A673 (cell line): ENCODE results near the gene TRPM8. TPM values are rescaled to one million over a fixed set of nuclear protein-coding genes. Genes with fewer than 3 reads are reported as not detected.

ENCODE experiments used
- BruUV-seq: library from RNA; stranded (reverse); fragments of 400-500 nt; replicated peaks from 2 replicates; lab custom pipeline; 2021; lab: Mats Ljungman, UMichigan
- CTCF ChIA-PET: fragments of 300-600 bp; sonication (Branson Sonifier 250); formaldehyde crosslinking; loops from one replicate; lab custom pipeline; 2022; ENCODE audit warnings: antibody characterized with exemption; lab: Charles Lee
- POLR2A ChIA-PET: fragments of 300-600 bp; sonication (Branson Sonifier 250); formaldehyde crosslinking; loops from one replicate; lab custom pipeline; 2022; ENCODE audit warnings: antibody characterized with exemption; ENCODE audit not compliant: low non-redundant PET; lab: Charles Lee
- DNase-seq: peaks from one replicate; pipeline ENCODE4 v3.0.0-alpha.2; 2015; ENCODE audit warnings: low spot score
- H3K27ac ChIP-seq: fragments of 200-600 bp; sonication (generic); 2 replicates; pipeline ENCODE4 v1.5.1; 2016; ENCODE audit warnings: mixed run types, low read depth, mild to moderate bottlenecking, mixed read lengths, antibody characterized with exemption, low read length; ENCODE audit not compliant: poor library complexity, severe bottlenecking
- H3K27me3 ChIP-seq: fragments of 200-600 bp; sonication (generic); replicated peaks from 2 replicates; pipeline ENCODE4 v1.6.1; 2017; ENCODE audit warnings: mixed run types, low read depth, mild to moderate bottlenecking, mixed read lengths, antibody characterized with exemption, low read length; ENCODE audit not compliant: insufficient read depth, poor library complexity
- H3K36me3 ChIP-seq: fragments of 200-600 bp; sonication (generic); 2 replicates; pipeline ENCODE4 v1.6.1; 2016; ENCODE audit warnings: mixed run types, mild to moderate bottlenecking, mixed read lengths, antibody characterized with exemption, low read length; ENCODE audit not compliant: insufficient read depth, poor library complexity, severe bottlenecking
- H3K4me1 ChIP-seq: fragments of 200-600 bp; sonication (generic); 2 replicates; pipeline ENCODE4 v1.6.1; 2017; ENCODE audit warnings: mixed run types, mild to moderate bottlenecking, mixed read lengths, antibody characterized with exemption, low read length; ENCODE audit not compliant: insufficient read depth, poor library complexity, severe bottlenecking
- H3K4me3 ChIP-seq: fragments of 200-600 bp; sonication (generic); 2 replicates; pipeline ENCODE4 v1.5.1; 2016; ENCODE audit warnings: low read depth, mixed run types, mild to moderate bottlenecking, mixed read lengths, low read length; ENCODE audit not compliant: poor library complexity, severe bottlenecking
- H3K9me3 ChIP-seq: fragments of 200-600 bp; sonication (generic); 2 replicates; pipeline ENCODE4 v1.6.1; 2016; ENCODE audit warnings: mixed run types, low read depth, mild to moderate bottlenecking, mixed read lengths, antibody characterized with exemption, low read length; ENCODE audit not compliant: poor library complexity, severe bottlenecking
- CTCF ChIP-seq: fragments of 300-800, 200-600 bp; sonication (generic); conservative IDR thresholded peaks from 2 replicates; pipeline ENCODE4 v1.5.1; 2017; ENCODE audit warnings: low read depth, mild to moderate bottlenecking, antibody characterized with exemption, low read length, moderate library complexity, mixed read lengths
- EZH2 ChIP-seq: fragments of 200-600 bp; sonication (generic); IDR thresholded peaks from 2 replicates; pipeline ENCODE4 v1.6.1; 2017; ENCODE audit warnings: borderline replicate concordance, low read depth, mild to moderate bottlenecking, mixed read lengths, antibody characterized with exemption, low read length; ENCODE audit not compliant: poor library complexity, severe bottlenecking
- intact Hi-C: fragments of 100-400 bp; cut with micrococcal nuclease; formaldehyde crosslinking; loops from one replicate; pipeline ENCODE4 v1.10.0; 2022; ENCODE audit not compliant: unreplicated experiment
- total RNA-seq: library from RNA; stranded (reverse); gene quantifications from 2 replicates; pipeline ENCODE4 v1.2.3, GENCODE V29; 2021

The TRPM8 gene
- total RNA-seq, 1 experiment from 2014 or later = 8.9 TPM

DNA sequence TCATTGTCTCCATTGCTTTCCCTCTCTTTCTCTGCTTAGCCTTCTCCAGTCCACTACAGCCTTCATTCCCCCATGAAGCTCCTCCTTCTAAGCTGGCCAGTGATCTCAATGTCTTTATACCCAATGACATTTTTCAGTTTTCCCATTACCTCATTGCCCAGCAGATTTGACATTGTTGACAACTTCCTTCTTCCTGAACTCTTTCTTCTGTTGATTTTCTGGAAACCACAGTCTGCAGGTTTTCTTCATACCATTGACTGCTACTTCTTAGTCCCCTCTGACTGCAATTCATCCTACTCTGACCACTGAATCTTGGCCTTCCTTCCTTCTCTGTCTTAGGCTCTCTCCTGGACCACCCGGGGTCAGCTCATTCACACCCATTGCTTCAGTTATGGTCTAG lies 110.5 kb downstream of the TRPM8 start:
- DNase-seq = no peak
- Histone ChIP-seq H3K4me1 (peaks cover 8% of the 10 kb centered on the region), H3K27me3 (peaks cover 24% of the 10 kb centered on the region), H3K27ac (no peak overlapping the region), H3K4me3 (no peak overlapping the region), H3K9me3 (no peaks in the 10 kb centered on the region), H3K36me3 (no peaks in the 10 kb centered on the region)
- POLR2A ChIA-PET = no interaction called here
- BruUV-seq = no TSS peak
- TF ChIP-seq CTCF (no peak), EZH2 (no peak)
- CTCF ChIA-PET = no interaction called here
- intact Hi-C loops = no loop called here

DNA sequence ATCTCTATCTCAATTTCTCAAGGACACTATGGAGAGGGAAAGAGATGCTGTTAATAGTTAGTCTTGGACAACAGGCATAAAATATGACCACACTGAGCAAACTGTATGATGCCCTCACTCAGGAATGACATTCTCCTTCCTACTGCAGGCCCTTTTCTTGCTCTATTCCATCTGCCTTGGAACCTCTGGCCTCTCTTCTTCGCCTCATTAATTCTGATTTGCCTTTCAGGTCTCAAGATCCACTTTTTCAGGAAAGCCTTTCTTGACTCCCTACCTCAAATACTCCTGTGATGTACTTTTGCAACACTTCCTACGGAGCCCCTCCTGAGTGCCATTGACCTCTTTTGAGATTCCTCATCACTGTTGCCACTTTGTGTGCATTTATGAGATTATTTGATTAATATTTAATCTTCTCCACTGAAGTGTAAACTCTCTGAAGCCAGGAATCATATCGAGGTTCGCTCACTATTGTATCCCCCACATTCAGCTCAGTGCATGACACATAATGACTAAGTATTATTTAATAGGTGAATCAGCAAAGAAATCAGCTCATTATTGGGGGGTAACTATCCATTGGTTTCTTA lies 112.1 kb downstream of the TRPM8 start:
- Histone ChIP-seq H3K9me3 (no peaks in the 10 kb centered on the region), H3K4me3 (no peak overlapping the region), H3K4me1 (peaks cover 8% of the 10 kb centered on the region), H3K36me3 (no peaks in the 10 kb centered on the region), H3K27me3 (peaks cover 31% of the 10 kb centered on the region), H3K27ac (no peak overlapping the region)
- BruUV-seq = no TSS peak
- POLR2A ChIA-PET = no interaction called here
- TF ChIP-seq EZH2 (no peak), CTCF (no peak)
- no peak for DNase-seq
- CTCF ChIA-PET = no interaction called here
- intact Hi-C loops = no loop called here

- TF ChIP-seq CTCF = no peak
- no peak for TF ChIP-seq EZH2
- BruUV-seq = no TSS peak
- H3K4me3 ChIP-seq = no peak overlapping the region
- no peaks in the 10 kb centered on the region for H3K36me3 ChIP-seq
- CTCF ChIA-PET = no interaction called here
- intact Hi-C loops = no loop called here
- DNase-seq = no peak
- POLR2A ChIA-PET = no interaction called here
- H3K9me3 ChIP-seq = no peaks in the 10 kb centered on the region
- peaks cover 8% of the 10 kb centered on the region for H3K4me1 ChIP-seq
- H3K27me3 ChIP-seq = peaks cover 31% of the 10 kb centered on the region
- no peak overlapping the region for H3K27ac ChIP-seq
These were observed 114.0 kb downstream of the TRPM8 start for GRCh38 chr2:234031207-234031606.
